Activated naive CD8-positive, alpha-beta T cell treated with anti-CD3 and anti-CD28 coated beads, Interleukin-2, amount 10 ng/mL, durations not matched to agents 7 days and 5 days (primary cell): Measurements from ENCODE around the gene CEBPB. TPM values are rescaled to one million over a fixed set of nuclear protein-coding genes. Genes with fewer than 3 reads are reported as not detected.
"Not testable (repeated sequence)": the region's sequence is repeated elsewhere in the genome, so short reads cannot be mapped to it uniquely, and the experiment has no call there.

Source experiments
- ATAC-seq: fragments of 150-1000 bp; cut with Tn5 transposase; one replicate; pipeline ENCODE4 v1.10.0; 2021; ENCODE audit warnings: low read depth, moderate library complexity
- POLR2A ChIA-PET: fragments of 350-600 bp; sonication (Branson Sonifier 250); formaldehyde crosslinking; loops from one replicate; lab custom pipeline; 2021; ENCODE audit warnings: antibody characterized with exemption; lab: Charles Lee
- DNase-seq: peaks from one replicate; pipeline ENCODE4 v3.0.0; 2021
- H3K27ac Mint-ChIP-seq: one replicate; pipeline ENCODE4 v1.8.0; 2022; ENCODE audit warnings: mild to moderate bottlenecking, mixed read lengths
- H3K27me3 Mint-ChIP-seq: one replicate; pipeline ENCODE4 v1.8.0; 2022; ENCODE audit warnings: mild to moderate bottlenecking, moderate library complexity, mixed read lengths
- H3K36me3 Mint-ChIP-seq: one replicate; pipeline ENCODE4 v1.8.0; 2021; ENCODE audit warnings: mild to moderate bottlenecking, mixed read lengths
- H3K4me1 Mint-ChIP-seq: one replicate; pipeline ENCODE4 v1.8.0; 2021; ENCODE audit warnings: mixed read lengths
- H3K4me3 Mint-ChIP-seq: one replicate; pipeline ENCODE4 v1.8.0; 2022; ENCODE audit warnings: mild to moderate bottlenecking, moderate library complexity, mixed read lengths
- H3K9me3 Mint-ChIP-seq: one replicate; pipeline ENCODE4 v1.8.0; 2021; ENCODE audit warnings: mixed read lengths
- total RNA-seq, 2 experiments: library from RNA; stranded (reverse); gene quantifications; one replicate each; pipeline ENCODE4 v1.2.3, GENCODE V29; 2021

CEBPB gene
- total RNA-seq, 2 experiments from 2014 or later, result 38.3 to 38.7 TPM

- ATAC-seq (no peak), DNase-seq (no peak)
- Mint-ChIP-seq H3K36me3 (no peaks in the 10 kb centered on the region), H3K27me3 (peaks cover 6% of the 10 kb centered on the region), H3K27ac (no peak overlapping the region), H3K4me1 (peaks cover 2% of the 10 kb centered on the region), H3K9me3 (no peaks in the 10 kb centered on the region), H3K4me3 (no peak overlapping the region)
- POLR2A ChIA-PET, result interaction anchor here (1.0 kb wide), 1 partner anchor 23 kb away, joined by 6 read pairs; the partner anchor contains the start of gene PEDS1
These were observed 14.4 kb upstream of the CEBPB start for GRCh38 chr20:50175938-50176933.

- not testable (repeated sequence) for H3K4me3 Mint-ChIP-seq
These were observed 12.0 kb upstream of the CEBPB start for GRCh38 chr20:50178672-50179071.

GRCh38 chr20:50181344-50181743 lies 9.3 kb upstream of the CEBPB start:
- Mint-ChIP-seq H3K9me3 (no peaks in the 10 kb centered on the region), H3K27ac (no peak overlapping the region), H3K36me3 (no peaks in the 10 kb centered on the region), H3K27me3 (peaks cover 17% of the 10 kb centered on the region), H3K4me3 (no peak overlapping the region), H3K4me1 (peaks cover under 1% of the 10 kb centered on the region)
- POLR2A ChIA-PET, result interaction anchor here (0.6 kb wide), 2 partner anchors 282 to 285 kb away, joined by 3 read pairs; no protein-coding TSS in a partner anchor
- DNase-seq (no peak), ATAC-seq (no peak)

More at GRCh38 chr20:50178672-50179071, 12.0 kb upstream of the CEBPB start:
- not testable (repeated sequence) for DNase-seq, H3K36me3 Mint-ChIP-seq, H3K9me3 Mint-ChIP-seq, ATAC-seq, H3K27me3 Mint-ChIP-seq, H3K27ac Mint-ChIP-seq, H3K4me1 Mint-ChIP-seq
- POLR2A ChIA-PET, result interaction anchor here (0.7 to 1.2 kb wide), 3 partner anchors 10 to 282 kb away, joined by 3 to 6 read pairs (median 3); partner anchors contain the start of gene PEDS1

GRCh38 chr20:50182346-50182745 lies 8.3 kb upstream of the CEBPB start:
- peaks cover 17% of the 10 kb centered on the region for H3K27me3 Mint-ChIP-seq
- POLR2A ChIA-PET, result interaction anchor here (0.7 kb wide), 1 partner anchor 270 kb away, joined by 4 read pairs; no protein-coding TSS in a partner anchor
- no peak overlapping the region for H3K27ac Mint-ChIP-seq
- DNase-seq, result no peak
- no peaks in the 10 kb centered on the region for H3K36me3 Mint-ChIP-seq
- no peak for ATAC-seq
- no peaks in the 10 kb centered on the region for H3K9me3 Mint-ChIP-seq
- no peak overlapping the region for H3K4me3 Mint-ChIP-seq
- H3K4me1 Mint-ChIP-seq, result peaks cover 3% of the 10 kb centered on the region

GRCh38 chr20:50185426-50185825 lies 5.2 kb upstream of the CEBPB start:
- Mint-ChIP-seq H3K4me1 (peaks cover 3% of the 10 kb centered on the region), H3K36me3 (no peaks in the 10 kb centered on the region), H3K27me3 (peaks cover 17% of the 10 kb centered on the region), H3K4me3 (no peak overlapping the region), H3K9me3 (no peaks in the 10 kb centered on the region), H3K27ac (no peak overlapping the region)
- POLR2A ChIA-PET, result no interaction called here
- DNase-seq (no peak), ATAC-seq (no peak)

- ATAC-seq, result no peak
- Mint-ChIP-seq H3K27ac (no peak overlapping the region), H3K4me3 (no peak overlapping the region), H3K36me3 (no peaks in the 10 kb centered on the region), H3K27me3 (peaks cover 17% of the 10 kb centered on the region), H3K9me3 (no peaks in the 10 kb centered on the region), H3K4me1 (peaks cover 3% of the 10 kb centered on the region)
- DNase-seq, result peak; percentile 89
- POLR2A ChIA-PET, result interaction anchor here (1.2 kb wide), 1 partner anchor 278 kb away, joined by 5 read pairs; no protein-coding TSS in a partner anchor
These were observed 4.3 kb upstream of the CEBPB start for GRCh38 chr20:50186151-50186885.

- H3K27me3 Mint-ChIP-seq, result peaks cover 17% of the 10 kb centered on the region
- peaks cover 3% of the 10 kb centered on the region for H3K4me1 Mint-ChIP-seq
- POLR2A ChIA-PET, result interaction anchor here (0.5 to 1.2 kb wide), 3 partner anchors 277 to 771 kb away, joined by 3 to 5 read pairs (median 3); partner anchors contain the start of genes DPM1 and MOCS3
- no peak overlapping the region for H3K4me3 Mint-ChIP-seq
- H3K9me3 Mint-ChIP-seq, result no peaks in the 10 kb centered on the region
- DNase-seq (no peak), ATAC-seq (no peak)
- no peaks in the 10 kb centered on the region for H3K36me3 Mint-ChIP-seq
- no peak overlapping the region for H3K27ac Mint-ChIP-seq
These were observed 3.6 kb upstream of the CEBPB start for GRCh38 chr20:50186987-50187402.

GRCh38 chr20:50187403-50188051 lies 3.1 kb upstream of the CEBPB start:
- peaks cover 4% of the 10 kb centered on the region for H3K4me1 Mint-ChIP-seq
- H3K9me3 Mint-ChIP-seq, result no peaks in the 10 kb centered on the region
- peaks cover 2% of the 10 kb centered on the region for H3K36me3 Mint-ChIP-seq
- no peak overlapping the region for H3K27ac Mint-ChIP-seq
- DNase-seq (no peak), ATAC-seq (no peak)
- H3K27me3 Mint-ChIP-seq, result peaks cover 17% of the 10 kb centered on the region
- no peak overlapping the region for H3K4me3 Mint-ChIP-seq
- POLR2A ChIA-PET, result interaction anchor here (0.5 to 1.2 kb wide), 3 partner anchors 277 to 771 kb away, joined by 3 to 5 read pairs (median 3); partner anchors contain the start of genes DPM1 and MOCS3

GRCh38 chr20:50188287-50188688 lies 2.3 kb upstream of the CEBPB start:
- H3K36me3 Mint-ChIP-seq, result peaks cover 8% of the 10 kb centered on the region
- H3K27me3 Mint-ChIP-seq, result peaks cover 17% of the 10 kb centered on the region
- H3K9me3 Mint-ChIP-seq, result no peaks in the 10 kb centered on the region
- peaks cover 9% of the 10 kb centered on the region for H3K4me1 Mint-ChIP-seq
- ATAC-seq, result no peak
- POLR2A ChIA-PET, result interaction anchor here (1.0 kb wide), 1 partner anchor 276 kb away, joined by 3 read pairs; no protein-coding TSS in a partner anchor
- H3K27ac Mint-ChIP-seq, result no peak overlapping the region
- DNase-seq, result no peak
- H3K4me3 Mint-ChIP-seq, result no peak overlapping the region

GRCh38 chr20:50188879-50189680 lies 1.6 kb upstream of the CEBPB start:
- H3K4me3 Mint-ChIP-seq, result peak overlapping the region; percentile 25
- no peak for ATAC-seq

GRCh38 chr20:50189681-50190250 lies 864 bp upstream of the CEBPB start:
- ATAC-seq (no peak), DNase-seq (no peak)
- peaks cover 8% of the 10 kb centered on the region for H3K27me3 Mint-ChIP-seq
- H3K4me1 Mint-ChIP-seq, result peaks cover 20% of the 10 kb centered on the region
- peak overlapping the region; percentile 35 for H3K4me3 Mint-ChIP-seq
- no peaks in the 10 kb centered on the region for H3K9me3 Mint-ChIP-seq
- POLR2A ChIA-PET, result interaction anchor here (1.4 to 1.7 kb wide), 2 partner anchors 197 to 261 kb away, joined by 3 to 7 read pairs; no protein-coding TSS in a partner anchor
- no peak overlapping the region for H3K27ac Mint-ChIP-seq
- peaks cover 15% of the 10 kb centered on the region for H3K36me3 Mint-ChIP-seq

More at GRCh38 chr20:50188879-50189680, 1.6 kb upstream of the CEBPB start:
- H3K4me1 Mint-ChIP-seq, result peaks cover 16% of the 10 kb centered on the region
- H3K27ac Mint-ChIP-seq, result peak overlapping the region; percentile 56
- no peak for DNase-seq
- peaks cover 15% of the 10 kb centered on the region for H3K36me3 Mint-ChIP-seq
- H3K27me3 Mint-ChIP-seq, result peaks cover 13% of the 10 kb centered on the region
- POLR2A ChIA-PET, result interaction anchor here (0.6 to 1.0 kb wide), 2 partner anchors 275 to 1078 kb away, joined by 3 read pairs; no protein-coding TSS in a partner anchor
- no peaks in the 10 kb centered on the region for H3K9me3 Mint-ChIP-seq
